ENCODE results near the gene QARS1. TPM values are rescaled to one million over a fixed set of nuclear protein-coding genes. Genes with fewer than 3 reads are reported as not detected.

QARS1 gene
- total and polyA plus RNA-seq, 10 of the 15 experiments (the other 5 are each of a cell fraction or from before 2014, with no cell fraction given) = 168 to 476 (median 318) TPM

- TF ChIP-seq YY1 (IDR thresholded peaks at IDR 0.05; ENCODE audit: low read depth, low read length) (peak; percentile 94), ZNF24 (IDR thresholded peaks at IDR 0.05) (no peak), POLR2A (IDR thresholded peaks at IDR 0.05; ENCODE audit: low read depth, low read length) (peak; percentile 91), IKZF1 (conservative IDR thresholded peaks at IDR 0.05) (no peak; the same call in 1 of the 2 replicates), NR2F1 (conservative IDR thresholded peaks at IDR 0.05) (peak; percentile 95), SKIL (IDR thresholded peaks at IDR 0.05; ENCODE audit: low read depth, poor library complexity, severe bottlenecking) (no peak), PKNOX1 (IDR thresholded peaks at IDR 0.05) (peak; percentile 62), DPF2 (IDR thresholded peaks at IDR 0.05) (no peak), ATF2 (IDR thresholded peaks at IDR 0.05; ENCODE audit: low read length) (no peak), SIN3A (IDR thresholded peaks at IDR 0.05; ENCODE audit: low read depth, low read length) (peak; percentile 95), ZBTB11 (CRISPR knock-in tag; IDR thresholded peaks at IDR 0.05) (no peak), YBX1 (IDR thresholded peaks at IDR 0.05) (no peak), RELA (IDR thresholded peaks at IDR 0.05; ENCODE audit: borderline replicate concordance, partially characterized antibody) (no peak), BMI1 (IDR thresholded peaks at IDR 0.05; ENCODE audit: borderline replicate concordance) (peak; percentile 73), GABPA (IDR thresholded peaks at IDR 0.05; ENCODE audit: low read depth) (peak; percentile 90), STAT1 (conservative IDR thresholded peaks at IDR 0.05) (no peak; the same call in 1 of the 2 replicates), MXI1 (IDR thresholded peaks at IDR 0.05; ENCODE audit: low read depth, low read length) (no peak; the same call in 1 of the 2 replicates), RUNX3 (IDR thresholded peaks at IDR 0.05; ENCODE audit: low read length) (no peak), CBX3 (IDR thresholded peaks at IDR 0.05; ENCODE audit: borderline replicate concordance, low read depth) (no peak), TAF1 (IDR thresholded peaks at IDR 0.05; ENCODE audit: borderline replicate concordance, low read depth, low read length) (peak; percentile 97), EZH2 (IDR thresholded peaks at IDR 0.05; ENCODE audit: borderline replicate concordance, control insufficient read depth, low read depth, low read length) (no peak), NFIC (IDR thresholded peaks at IDR 0.05; ENCODE audit: low read depth, low read length) (no peak), ZNF622 (IDR thresholded peaks at IDR 0.05) (no peak), CBX5 (IDR thresholded peaks at IDR 0.05; ENCODE audit: low read depth) (no peak)
Observed at GRCh38 chr3:49104427-49105291, at the start of gene QARS1 (continued).
